PC-9 (cell line): ENCODE measurements around the gene TTK. TPM values are rescaled to one million over a fixed set of nuclear protein-coding genes. Genes with fewer than 3 reads are reported as not detected.

ENCODE experiments used
- BruUV-seq: library from RNA; stranded (reverse); fragments of 400-500 nt; replicated peaks from 2 replicates; lab custom pipeline; 2021; lab: Mats Ljungman, UMichigan
- CTCF ChIA-PET: fragments of 300-600 bp; sonication (Branson Sonifier 250); formaldehyde crosslinking; loops from one replicate; lab custom pipeline; 2022; ENCODE audit warnings: antibody characterized with exemption; lab: Charles Lee
- POLR2A ChIA-PET: fragments of 300-600 bp; sonication (Branson Sonifier 250); formaldehyde crosslinking; loops from one replicate; lab custom pipeline; 2022; ENCODE audit warnings: antibody characterized with exemption; ENCODE audit not compliant: unreplicated experiment; lab: Charles Lee
- DNase-seq, 2 experiments: peaks; one replicate each; pipeline versions ENCODE4 v3.0.0 to v3.0.0-alpha.2; 2015 to 2022; ENCODE audit warnings: mixed read lengths in 1 of 2
- H2AFZ ChIP-seq: fragments of 200-600 bp; sonication (generic); 2 replicates; pipeline ENCODE4 v1.8.1; 2017; ENCODE audit warnings: antibody characterized with exemption
- H3F3A ChIP-seq: fragments of 200-600 bp; sonication (generic); 2 replicates; pipeline ENCODE4 v1.8.1; 2017; ENCODE audit warnings: antibody characterized with exemption, mild to moderate bottlenecking, low read depth; ENCODE audit not compliant: insufficient read depth
- H3K27ac ChIP-seq: fragments of 200-600 bp; sonication (generic); 2 replicates; pipeline ENCODE4 v1.6.1; 2016; ENCODE audit warnings: mixed run types
- H3K27me3 ChIP-seq: fragments of 200-600 bp; sonication (generic); 2 replicates; pipeline ENCODE4 v1.6.1; 2016; ENCODE audit warnings: low read depth, mixed run types; ENCODE audit not compliant: insufficient read depth
- H3K36me3 ChIP-seq: fragments of 200-600 bp; sonication (generic); 2 replicates; pipeline ENCODE4 v1.6.1; 2016; ENCODE audit warnings: low read depth, mixed run types
- H3K4me1 ChIP-seq: fragments of 200-600 bp; sonication (generic); replicated peaks from 2 replicates; pipeline ENCODE4 v1.6.1; 2016; ENCODE audit warnings: mixed run types; ENCODE audit not compliant: insufficient read depth
- H3K4me2 ChIP-seq: fragments of 200-600 bp; sonication (generic); 2 replicates; pipeline ENCODE4 v1.6.1; 2017; ENCODE audit warnings: mixed run types
- H3K4me3 ChIP-seq: fragments of 200-600 bp; sonication (generic); 2 replicates; pipeline ENCODE4 v1.6.1; 2016; ENCODE audit warnings: mixed run types
- H3K79me2 ChIP-seq: fragments of 200-600 bp; sonication (generic); 2 replicates; pipeline ENCODE4 v1.6.1; 2017; ENCODE audit warnings: low read depth, mixed run types
- H3K9me2 ChIP-seq: fragments of 200-600 bp; sonication (generic); 2 replicates; pipeline ENCODE4 v1.8.1; 2017; ENCODE audit warnings: mild to moderate bottlenecking; ENCODE audit not compliant: insufficient read depth
- H3K9me3 ChIP-seq: fragments of 200-600 bp; sonication (generic); 2 replicates; pipeline ENCODE4 v1.8.1; 2016; ENCODE audit warnings: low read depth; ENCODE audit not compliant: insufficient read depth
- H4K20me1 ChIP-seq: fragments of 200-600 bp; sonication (generic); 2 replicates; pipeline ENCODE4 v1.8.1; 2017; ENCODE audit not compliant: insufficient read depth
- CTCF ChIP-seq: fragments of 200-600 bp; sonication (generic); conservative IDR thresholded peaks from 2 replicates; pipeline ENCODE4 v1.6.1; 2017; ENCODE audit warnings: mixed run types, antibody characterized with exemption, mild to moderate bottlenecking, moderate library complexity
- EZH2 ChIP-seq: fragments of 200-600 bp; sonication (generic); IDR thresholded peaks from 2 replicates; pipeline ENCODE4 v1.8.0; 2017; ENCODE audit warnings: antibody characterized with exemption, low read depth
- intact Hi-C: fragments of 100-400 bp; cut with micrococcal nuclease; formaldehyde crosslinking; loops from one replicate; pipeline ENCODE4 v1.10.0; 2022; ENCODE audit not compliant: unreplicated experiment
- total RNA-seq: library from RNA; stranded (reverse); gene quantifications from 2 replicates; pipeline ENCODE4 v1.2.3, GENCODE V29; 2021

TTK gene
- total RNA-seq, 1 experiment from 2014 or later, result 40.3 TPM

- Histone ChIP-seq H3K36me3 (no peaks in the 10 kb centered on the region), H3K79me2 (no peaks in the 10 kb centered on the region), H3K4me1 (no peaks in the 10 kb centered on the region), H3F3A (no peaks in the 10 kb centered on the region), H3K4me2 (no peak overlapping the region), H3K27ac (no peak overlapping the region), H2AFZ (no peak overlapping the region), H3K9me2 (no peaks in the 10 kb centered on the region), H4K20me1 (no peaks in the 10 kb centered on the region), H3K4me3 (no peak overlapping the region), H3K9me3 (no peaks in the 10 kb centered on the region), H3K27me3 (no peaks in the 10 kb centered on the region)
- POLR2A ChIA-PET, result no interaction called here
- no peak for TF ChIP-seq EZH2
- no peak for TF ChIP-seq CTCF
- BruUV-seq, result no TSS peak
- no peak for DNase-seq
- CTCF ChIA-PET, result no interaction called here
- intact Hi-C loops, result no loop called here
Measured at GRCh38 chr6:80077067-80077466, 72.6 kb downstream of the TTK start.

- H3K9me2 ChIP-seq, result no peaks in the 10 kb centered on the region
- H3K27ac ChIP-seq, result no peak overlapping the region
- no TSS peak for BruUV-seq
- no peaks in the 10 kb centered on the region for H3K9me3 ChIP-seq
- ChIA-PET CTCF (no interaction called here), POLR2A (no interaction called here)
- no peaks in the 10 kb centered on the region for H3K36me3 ChIP-seq
- H3K4me3 ChIP-seq, result no peak overlapping the region
- H2AFZ ChIP-seq, result no peak overlapping the region
- no peaks in the 10 kb centered on the region for H3K27me3 ChIP-seq
- no peaks in the 10 kb centered on the region for H4K20me1 ChIP-seq
- H3K4me2 ChIP-seq, result no peak overlapping the region
- no peaks in the 10 kb centered on the region for H3K4me1 ChIP-seq
- no peaks in the 10 kb centered on the region for H3K79me2 ChIP-seq
- intact Hi-C loops, result no loop called here
- H3F3A ChIP-seq, result no peaks in the 10 kb centered on the region
- no peak for DNase-seq
- TF ChIP-seq CTCF (no peak), EZH2 (no peak)
Measured at GRCh38 chr6:80088637-80089036, 84.2 kb downstream of the TTK start.

GRCh38 chr6:80091506-80091905 is 87.1 kb downstream of the TTK start:
- H3K4me2 ChIP-seq, result no peak overlapping the region
- no peaks in the 10 kb centered on the region for H3K79me2 ChIP-seq
- TF ChIP-seq CTCF (no peak), EZH2 (no peak)
- no peaks in the 10 kb centered on the region for H3K9me2 ChIP-seq
- no peak for DNase-seq
- H3K27me3 ChIP-seq, result no peaks in the 10 kb centered on the region
- CTCF ChIA-PET, result no interaction called here
- no peaks in the 10 kb centered on the region for H3K9me3 ChIP-seq
- no peaks in the 10 kb centered on the region for H3K36me3 ChIP-seq
- no peak overlapping the region for H3K4me3 ChIP-seq
- POLR2A ChIA-PET, result no interaction called here
- H4K20me1 ChIP-seq, result no peaks in the 10 kb centered on the region
- BruUV-seq, result no TSS peak
- no peaks in the 10 kb centered on the region for H3F3A ChIP-seq
- H3K4me1 ChIP-seq, result no peaks in the 10 kb centered on the region
- H3K27ac ChIP-seq, result no peak overlapping the region
- intact Hi-C loops, result loop anchor here (5.0 kb wide), 1 partner anchor 144 kb away; the partner anchor contains the start of gene ELOVL4
- H2AFZ ChIP-seq, result no peak overlapping the region

Other genes starting within 250 kb of the TTK start
- not detected in 2 replicates for gene ELOVL4, start 57.1 kb upstream of the TTK start, total RNA-seq
- 29.7 and 41.5 TPM in 2 replicates for gene BCKDHB, start 102.0 kb downstream of the TTK start, total RNA-seq